ENCODE measurements around the gene NECAB3.
A peak's percentile ranks its signal among the peaks of the same experiment; 100 is the strongest.

NECAB3 gene

DNA sequence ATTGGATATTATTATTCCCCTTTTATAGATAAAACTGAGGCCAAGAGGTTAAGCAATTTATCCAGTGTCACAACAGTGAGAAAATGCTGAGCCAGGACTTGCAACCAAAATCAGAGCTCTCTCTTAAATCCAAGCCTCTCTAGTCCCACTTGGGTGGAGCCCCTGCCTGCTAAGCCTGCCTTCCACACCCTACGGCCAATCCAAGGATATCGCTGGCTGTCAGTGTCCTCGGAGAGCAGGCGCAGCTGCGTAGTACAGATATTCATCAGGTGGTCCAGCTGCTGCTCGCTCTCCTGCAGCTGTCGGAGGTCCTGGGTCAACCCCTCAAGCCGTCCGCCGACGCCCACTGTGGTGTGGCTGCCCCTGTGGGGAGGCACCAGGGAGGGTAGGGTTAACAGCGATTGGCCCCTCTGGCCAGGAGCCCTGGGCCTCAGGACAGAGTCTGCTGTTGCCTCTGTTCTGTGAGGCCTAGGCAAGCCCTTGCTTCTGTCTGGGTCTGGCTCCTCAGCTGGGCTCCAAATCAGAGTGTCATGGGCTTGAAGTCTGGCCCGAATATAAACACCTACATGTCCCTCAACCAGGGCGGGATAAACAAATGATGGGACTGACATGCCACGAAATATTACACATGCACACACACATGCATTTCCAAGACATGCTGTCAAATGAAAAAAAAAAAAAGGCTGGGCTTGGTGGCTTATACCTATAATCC, 3.9 kb upstream of the NECAB3 start:
- DNase-seq (ENCODE audit: low spot score): no peak

DNA sequence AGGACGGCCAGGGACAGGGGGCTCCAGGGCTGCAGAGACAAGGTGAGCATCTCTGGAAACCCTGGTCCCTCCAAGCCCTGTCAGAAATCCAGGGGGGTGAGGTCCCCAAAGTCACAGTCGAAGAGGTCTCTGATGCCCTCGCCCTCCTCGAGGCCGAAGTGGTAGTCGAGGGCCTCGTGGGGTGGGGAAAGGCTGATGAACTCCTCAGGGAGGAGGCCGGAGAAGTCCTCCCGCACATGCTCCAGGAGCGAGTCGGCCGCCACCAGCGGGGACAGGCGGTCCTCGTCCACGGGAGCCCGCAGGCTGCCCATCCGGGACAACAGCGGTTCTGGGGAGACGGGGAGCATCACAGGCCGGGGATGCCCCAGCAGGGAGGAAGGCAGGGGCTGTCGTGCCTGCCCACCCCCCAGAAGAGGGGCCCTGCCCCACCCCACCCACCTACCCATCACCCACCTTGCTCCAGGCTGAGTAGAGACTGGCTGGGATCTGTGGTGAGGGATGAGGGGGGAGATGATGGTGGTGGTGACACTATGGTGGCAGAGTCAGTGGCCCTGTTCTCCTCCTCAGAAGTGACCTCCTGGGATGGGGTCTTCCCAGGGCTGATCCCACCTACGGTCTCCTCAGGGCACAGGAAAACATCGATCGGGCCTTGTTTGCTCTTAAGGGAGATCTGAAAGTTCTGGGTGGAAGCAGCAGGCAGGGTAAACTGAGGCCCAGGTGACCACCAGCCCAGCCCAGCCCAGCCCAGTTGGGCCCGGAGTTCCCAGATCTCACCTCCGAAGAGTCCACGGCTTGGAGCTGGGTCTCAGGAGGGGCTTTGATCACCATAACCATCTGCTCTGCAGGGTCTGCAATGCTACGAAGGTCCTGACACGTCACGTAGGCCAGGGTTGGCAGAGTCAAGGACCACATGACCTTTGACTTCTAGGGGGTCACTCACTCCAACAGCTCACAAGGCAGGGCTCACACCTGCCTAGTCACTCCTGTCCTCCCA, 2.7 kb upstream of the NECAB3 start:
- DNase-seq (ENCODE audit: low spot score): no peak

DNA sequence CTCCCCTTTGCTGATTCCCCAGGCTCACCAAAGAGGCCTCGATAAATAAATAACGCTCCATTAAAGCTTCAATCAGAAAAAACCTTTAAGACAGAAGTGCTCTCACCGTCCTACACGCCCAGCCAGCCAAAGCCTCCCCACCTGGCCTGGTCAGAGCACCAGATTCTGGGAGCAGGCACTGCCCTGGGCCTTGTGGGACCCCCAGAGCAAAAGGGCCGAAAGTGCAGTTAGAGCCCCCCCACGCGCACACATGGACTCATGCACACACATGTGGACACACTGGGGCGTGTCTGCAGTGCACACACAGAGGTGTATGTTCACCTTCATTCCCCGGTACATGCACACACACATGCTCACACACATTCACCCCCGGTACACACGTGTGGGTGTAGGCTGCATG, 1.9 kb upstream of the NECAB3 start:
- DNase-seq (ENCODE audit: low spot score): no peak

DNA sequence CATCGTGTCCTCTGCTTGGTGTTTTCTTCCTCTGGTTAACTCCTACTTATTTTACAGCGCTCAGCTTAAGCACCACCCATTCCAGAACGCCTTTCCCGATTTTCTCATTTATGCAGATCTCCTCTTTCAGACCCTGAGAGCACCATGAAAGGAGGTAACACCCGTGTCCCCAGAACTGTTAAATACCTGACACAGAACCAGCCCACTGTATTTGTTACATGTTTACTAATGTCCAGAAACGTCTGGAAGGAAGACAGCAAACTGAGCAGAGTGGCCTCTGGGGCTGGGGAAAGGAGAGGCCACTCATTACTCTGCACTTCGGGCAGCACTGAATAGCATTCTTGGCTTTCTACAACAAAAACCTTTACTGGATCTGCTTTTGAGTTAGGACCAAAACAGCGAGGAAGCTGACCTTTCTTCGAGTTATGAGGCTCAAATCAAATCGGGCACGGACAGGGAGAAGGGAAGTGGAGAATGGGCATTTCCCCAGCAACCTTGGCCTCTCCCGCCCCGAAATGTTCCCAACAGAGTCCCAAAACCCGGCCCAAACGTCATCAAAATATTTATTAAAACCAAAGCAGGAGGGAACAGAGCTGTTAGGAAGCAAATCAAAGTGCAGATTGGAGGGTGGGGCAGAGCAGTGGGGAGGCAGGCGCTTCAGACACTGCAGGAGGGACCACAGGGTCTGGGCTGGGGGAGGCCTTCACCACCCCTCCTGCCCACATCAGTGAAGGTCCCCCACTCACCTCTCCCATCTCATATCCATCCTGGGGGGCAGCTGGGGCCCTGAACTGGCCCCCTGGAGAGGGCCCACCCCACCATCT, 1.1 kb upstream of the NECAB3 start:
- no peak for DNase-seq (ENCODE audit: low spot score)

DNA sequence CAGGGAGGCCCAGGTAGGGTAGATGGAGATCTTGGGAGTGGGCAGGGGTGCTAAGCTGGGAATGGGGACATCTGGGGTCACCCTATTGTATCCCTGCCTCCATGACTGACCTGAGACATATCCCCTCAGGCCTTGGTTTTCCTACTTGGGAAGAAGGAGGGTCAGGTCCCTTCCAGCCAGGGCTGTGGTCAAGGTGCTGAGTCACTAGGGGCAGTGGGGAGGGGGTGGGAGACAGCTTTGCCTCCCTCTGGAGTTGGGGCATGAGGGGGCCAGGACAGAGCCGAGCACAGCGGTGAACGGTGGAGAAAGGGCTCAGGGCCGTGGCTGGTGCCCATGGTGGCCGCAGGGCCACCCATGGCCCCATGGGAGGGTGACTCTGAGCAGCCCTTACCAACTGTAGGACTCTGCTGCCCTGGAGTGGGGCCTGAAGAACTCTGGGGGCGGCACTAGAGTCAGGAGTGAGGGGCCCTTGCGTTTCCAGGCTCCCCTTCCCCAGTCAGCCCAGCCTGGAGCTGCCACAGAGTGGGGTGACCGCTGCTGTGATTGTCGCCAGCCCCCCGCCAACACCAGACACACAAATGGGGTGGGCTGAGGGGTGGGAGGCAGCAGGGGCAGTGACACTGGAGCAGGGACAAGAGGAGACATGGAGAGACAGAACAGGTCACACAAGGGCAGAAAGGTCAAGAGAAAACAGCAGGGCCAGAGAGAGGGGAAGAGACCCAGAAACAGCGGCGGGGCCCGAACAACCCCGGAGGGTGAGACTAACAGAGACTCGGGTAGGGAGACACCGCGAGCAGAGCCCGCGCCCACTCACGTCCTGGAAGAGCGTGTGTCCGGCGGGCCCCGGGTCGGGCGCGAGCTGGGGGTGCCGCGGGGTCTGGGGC, 576 bp downstream of the NECAB3 start:
- DNase-seq (ENCODE audit: low spot score): peak; percentile 77

DNA sequence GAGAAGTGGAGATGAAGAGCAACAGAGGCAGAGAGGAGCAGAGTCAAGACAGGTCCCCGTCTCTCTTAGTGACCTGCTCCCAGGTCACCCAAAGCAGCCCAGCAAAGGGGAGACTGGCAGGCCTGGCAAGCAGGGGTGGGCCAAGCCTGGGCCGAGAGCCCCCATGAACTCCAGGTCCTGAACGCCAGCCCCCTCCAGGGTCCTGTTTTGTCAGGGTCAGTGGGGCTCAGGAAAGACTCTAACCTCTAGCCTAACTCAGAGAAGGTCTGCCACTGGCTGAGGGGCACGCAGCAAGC, 1.2 kb downstream of the NECAB3 start:
- DNase-seq (ENCODE audit: low spot score): no peak

DNA sequence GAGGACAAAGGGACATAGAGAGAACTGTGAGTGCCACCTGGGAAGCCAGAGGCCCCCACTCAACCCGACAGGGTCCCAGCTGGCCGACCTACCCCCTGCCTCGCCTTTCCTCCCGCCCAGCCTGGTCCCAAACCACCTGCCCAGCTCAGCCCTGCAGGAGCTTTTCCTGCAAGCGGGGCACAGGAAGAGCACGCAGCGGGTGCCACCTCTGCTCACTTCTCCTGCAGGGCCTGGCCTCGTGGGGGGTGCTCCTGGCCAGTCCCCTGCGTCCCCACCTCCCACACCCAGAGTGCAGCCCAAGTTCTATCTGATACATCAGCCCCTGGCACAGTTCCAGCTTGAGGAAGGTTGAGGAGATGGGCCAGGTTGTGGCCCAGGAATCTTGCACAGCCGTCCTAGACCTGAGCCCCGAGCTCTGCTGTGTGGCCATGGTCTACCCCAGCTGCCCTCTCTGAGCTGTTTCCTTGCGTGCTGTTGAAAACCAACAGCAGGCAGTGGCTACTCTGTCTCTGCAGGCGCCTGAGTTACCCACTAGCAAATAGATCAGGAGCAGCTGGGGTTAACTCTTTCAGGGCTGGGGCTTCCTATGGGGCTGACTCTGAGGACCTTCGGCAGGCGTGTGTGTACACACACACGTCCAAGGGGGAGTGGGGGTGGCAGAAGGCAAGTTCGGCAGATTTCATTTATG, 1.7 kb downstream of the NECAB3 start:
- DNase-seq (ENCODE audit: low spot score): peak; percentile 67

DNA sequence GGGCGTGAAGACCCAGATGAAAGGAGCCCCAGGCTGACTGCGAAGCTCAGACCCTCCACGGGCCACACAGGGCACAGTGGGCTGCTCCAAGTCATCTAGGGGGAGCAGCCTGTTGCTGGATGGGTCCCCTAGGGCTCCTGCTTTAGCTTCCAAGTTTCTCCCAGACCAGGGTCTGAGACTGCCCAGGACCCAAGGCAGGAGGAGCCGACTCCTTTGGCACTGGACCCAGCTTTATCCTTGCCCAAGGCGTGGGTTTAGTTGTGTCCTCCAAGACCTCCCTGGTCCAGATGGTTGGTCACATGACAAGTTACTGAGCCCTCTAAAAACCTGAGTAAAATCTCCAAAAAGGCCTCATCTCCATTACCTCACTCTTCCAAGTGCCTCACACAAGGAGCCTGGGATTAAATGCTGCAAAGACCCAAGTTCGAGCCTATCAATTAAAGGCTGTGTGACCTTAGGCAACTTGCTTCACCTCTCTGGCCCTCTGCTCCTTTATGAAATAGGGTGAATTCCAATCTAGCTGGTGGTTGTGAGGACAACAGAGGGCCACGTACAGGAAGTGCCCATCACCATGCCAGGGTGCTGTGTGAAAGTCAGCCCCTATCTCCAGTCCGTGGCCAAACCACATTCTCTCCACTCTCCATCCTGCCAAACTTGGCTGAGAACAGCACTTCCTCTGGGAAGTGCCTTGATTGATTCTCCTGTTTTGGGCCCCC, 2.5 kb downstream of the NECAB3 start:
- DNase-seq (ENCODE audit: low spot score): no peak

DNA sequence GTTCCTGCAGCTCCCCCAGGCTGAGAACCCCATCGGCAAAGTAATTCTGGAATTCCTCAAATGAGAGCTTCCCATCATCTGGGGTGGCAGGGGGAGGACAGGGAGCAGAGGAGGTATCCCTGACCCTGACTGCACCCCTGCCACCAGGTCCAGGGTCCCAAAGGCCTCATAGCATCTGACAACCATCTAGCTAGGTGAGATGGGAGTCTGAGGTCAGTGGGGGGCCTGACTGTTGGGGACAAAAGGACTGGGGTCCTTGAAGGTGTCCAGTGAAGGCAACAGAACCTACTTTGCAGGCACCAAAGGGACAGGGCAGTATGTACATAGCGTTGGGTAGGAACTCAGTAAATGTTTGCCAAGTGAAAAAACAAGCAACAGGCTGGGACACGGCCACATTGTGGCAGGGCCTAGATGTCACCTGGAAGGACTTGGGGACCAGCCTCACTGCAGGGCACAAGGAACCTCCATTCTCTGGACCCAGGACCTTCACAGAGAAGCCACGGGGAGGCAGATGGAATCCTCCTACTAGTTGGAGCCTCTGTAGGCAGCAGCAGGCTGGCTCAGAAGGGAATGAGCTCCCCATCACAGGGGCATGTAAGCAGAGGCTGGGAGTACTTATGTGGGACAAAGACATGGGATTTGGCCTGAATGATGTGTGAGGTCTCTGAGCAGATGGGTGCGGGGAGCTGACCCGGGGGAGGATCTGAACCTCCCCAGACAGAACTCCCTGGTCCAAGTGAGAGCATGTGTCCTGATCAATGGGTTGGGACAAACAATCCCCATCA, 3.3 kb downstream of the NECAB3 start:
- no peak for DNase-seq (ENCODE audit: low spot score)

DNA sequence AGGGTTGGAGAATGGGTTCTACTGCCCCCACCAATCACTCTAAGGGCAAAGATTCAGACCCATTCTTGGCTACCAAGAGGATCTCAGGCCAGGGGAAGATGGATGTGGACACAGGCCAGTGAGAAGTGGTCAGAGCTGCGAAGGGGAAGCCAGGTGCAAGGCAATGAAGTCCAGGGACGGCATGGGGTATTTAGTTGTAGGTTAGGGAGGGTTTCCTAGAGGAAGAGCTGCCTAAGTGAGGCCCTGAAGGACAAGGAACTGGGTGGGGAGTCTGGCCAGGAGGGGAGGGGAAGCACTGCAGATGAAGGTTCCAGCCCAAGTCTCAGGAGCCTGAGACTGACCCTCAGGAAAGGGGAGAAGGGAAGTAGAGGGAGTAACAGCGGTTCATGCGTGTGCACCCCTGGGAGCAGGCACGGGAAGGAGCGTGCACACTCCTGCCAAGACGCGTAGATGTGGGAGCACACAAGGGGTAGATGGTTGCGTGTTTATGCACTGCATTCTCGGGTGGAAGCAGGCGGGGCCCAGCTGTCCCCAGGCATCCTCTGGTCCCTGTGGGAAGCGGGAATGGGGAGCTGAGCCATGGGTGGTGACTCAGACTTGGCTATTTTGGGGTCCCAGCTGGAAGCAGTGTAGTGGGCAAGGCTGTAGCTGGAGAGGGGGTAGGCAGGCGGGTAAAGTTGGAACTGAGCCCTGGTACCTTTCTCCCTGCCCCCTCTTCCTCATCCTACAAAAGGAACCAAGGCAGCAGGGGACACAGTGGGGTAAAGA, 4.2 kb downstream of the NECAB3 start:
- DNase-seq (ENCODE audit: low spot score): no peak

DNA sequence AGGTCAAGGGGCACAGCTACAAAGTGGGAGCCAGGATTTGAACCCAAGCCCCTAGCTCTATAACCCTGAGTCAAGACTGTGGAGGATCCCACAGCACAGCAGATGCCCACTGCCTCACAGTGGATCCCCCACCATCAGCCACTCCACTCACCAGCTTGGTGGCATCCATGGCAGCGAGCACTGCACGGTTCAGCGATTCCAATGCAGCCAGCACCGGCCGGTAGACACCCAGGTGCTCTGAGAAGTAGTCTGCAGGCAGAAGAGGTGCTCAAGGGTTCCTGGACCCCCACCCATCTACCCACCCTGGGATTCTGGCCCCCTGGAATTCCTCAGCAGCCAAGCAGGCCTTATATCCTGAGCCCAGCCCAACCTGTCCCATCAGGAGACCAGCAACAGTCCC, 5.0 kb downstream of the NECAB3 start:
- DNase-seq (ENCODE audit: low spot score): no peak

DNA sequence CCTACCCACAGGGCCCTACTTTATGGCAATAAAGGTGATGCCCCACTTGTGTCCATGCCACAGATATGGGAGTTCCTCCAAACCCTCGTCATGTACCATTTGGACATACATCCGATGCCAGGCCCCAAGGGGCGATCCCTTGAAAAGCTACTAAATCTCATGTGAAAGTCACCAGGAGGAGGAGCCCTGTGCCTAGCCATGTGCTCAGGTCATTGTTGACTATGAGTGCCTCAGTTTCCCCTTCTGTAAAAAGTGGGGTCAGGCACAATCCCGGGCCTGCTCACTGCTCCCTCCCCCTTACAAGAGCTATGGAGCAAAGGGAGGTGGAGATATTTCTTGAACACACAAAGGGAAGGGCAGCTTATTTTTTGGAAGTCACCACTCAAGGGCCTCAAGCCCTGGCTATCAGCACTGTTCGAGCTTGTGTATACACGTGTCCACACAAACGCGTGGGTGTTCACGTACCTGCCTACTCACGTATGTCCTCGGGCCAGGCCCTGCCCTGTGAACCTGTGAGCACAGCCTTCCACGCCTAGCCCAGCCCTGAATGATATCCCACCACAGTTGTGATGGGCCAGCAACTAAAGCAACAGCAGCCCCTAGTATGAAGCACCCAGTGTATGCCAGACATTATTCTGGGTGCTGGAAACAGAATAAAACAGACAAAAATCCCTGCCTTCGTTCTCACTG, 5.6 kb downstream of the NECAB3 start:
- no peak for DNase-seq (ENCODE audit: low spot score)

DNA sequence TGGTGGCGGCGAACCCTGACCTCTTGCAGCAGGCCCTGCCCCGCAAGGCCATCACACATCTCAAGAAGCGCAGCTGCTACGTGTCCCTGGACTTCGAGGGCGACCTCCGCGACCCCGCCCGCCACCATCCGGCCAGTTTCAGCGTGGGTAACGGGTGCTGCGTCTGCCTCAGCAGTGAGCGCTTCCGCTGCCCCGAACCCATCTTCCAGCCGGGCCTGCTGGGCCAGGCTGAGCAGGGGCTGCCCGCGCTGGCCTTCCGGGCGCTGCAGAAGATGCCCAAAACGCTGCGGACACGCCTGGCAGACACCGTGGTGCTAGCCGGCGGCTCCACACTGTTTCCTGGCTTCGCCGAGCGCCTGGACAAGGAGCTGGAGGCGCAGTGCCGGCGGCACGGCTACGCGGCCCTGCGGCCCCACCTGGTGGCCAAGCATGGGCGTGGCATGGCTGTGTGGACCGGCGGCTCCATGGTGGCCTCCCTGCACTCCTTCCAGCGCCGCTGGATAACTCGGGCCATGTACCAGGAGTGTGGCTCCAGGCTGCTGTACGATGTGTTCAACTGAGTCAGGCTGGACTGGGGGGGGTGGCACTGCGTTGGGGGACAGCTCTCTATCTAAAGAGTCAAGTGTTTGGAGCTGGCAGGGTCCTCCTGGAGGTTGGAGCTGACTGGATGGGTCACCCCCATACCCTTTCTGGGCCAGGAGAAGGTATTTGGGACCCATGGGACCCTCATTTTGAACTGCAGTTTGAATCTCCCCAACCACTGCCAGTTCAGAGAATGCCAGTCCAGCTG, 6.4 kb downstream of the NECAB3 start:
- DNase-seq (ENCODE audit: low spot score): peak; percentile 99

DNA sequence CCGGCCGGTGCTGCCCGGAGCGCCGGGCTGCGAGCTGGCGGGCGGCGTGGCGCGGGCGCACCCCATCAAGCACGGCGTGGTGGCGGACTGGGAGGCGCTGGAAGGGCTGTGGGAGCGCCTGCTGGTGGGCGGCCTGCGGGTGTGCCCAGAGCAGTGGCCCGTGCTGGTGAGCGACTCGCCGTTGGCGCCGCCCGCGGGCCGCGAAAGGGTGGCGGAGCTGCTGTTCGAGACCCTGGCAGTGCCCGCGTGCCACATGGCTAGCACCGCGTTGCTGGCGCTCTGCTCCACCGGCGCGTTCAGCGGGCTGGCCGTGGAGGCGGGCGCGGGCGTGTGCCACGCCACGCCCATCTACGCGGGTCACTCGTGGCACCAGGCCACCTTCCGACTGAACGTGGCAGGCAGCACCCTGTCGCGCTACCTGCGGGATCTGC, 7.0 kb downstream of the NECAB3 start:
- DNase-seq (ENCODE audit: low spot score): peak; percentile 73

DNA sequence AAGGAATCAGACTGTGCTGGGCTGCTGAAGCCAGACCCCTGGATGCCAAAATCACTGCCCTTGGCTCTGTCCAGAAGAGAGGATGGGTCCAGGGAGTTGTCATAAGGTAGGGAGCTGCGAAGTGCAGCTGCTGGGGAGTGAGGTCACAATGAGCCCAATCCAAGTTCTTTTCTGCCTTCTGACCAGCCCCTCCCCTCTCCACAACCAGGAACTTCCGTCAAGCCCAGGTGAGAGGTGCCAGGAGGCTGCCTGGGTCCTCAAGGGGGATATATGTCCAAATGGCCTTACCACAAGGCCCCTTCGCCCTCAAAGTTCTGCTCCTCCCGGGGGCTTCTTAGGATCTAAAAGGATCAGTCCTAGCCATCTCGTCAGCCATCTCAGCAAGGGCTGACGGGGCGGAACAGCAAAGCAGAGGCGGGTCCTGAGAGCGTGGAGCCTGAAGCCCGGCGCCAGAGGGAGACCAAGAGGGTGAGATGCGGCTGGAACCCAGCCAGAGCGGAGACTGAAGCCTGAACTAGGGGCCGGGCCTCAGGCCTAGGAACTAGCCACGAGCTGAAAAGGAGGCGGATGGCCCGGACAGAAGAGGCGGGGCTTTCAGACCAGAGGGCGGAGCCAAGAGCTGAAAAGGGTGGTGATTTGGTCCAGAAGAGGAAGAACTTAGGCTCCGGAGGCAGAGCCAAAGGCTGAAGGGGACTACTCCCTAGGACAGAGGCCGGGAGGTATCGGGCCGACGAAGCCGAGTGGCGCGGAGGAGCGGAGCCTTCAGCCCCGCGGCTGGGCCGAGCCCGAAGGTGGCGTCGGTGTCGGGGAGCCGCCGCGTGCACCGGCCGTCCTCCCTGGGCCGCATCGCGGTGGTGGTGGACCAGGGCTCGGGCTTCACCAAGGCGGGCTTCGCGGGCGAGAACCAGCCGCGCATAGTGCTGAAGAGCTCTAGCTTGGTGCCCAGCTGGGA, 7.7 kb downstream of the NECAB3 start, which contains the start of gene ACTL10:
Gene ACTL10 (plus strand): TSS at position 651 of the 952 bp plus-strand sequence. CDS start 555 bp downstream, outside the sequence.
- DNase-seq (ENCODE audit: low spot score): peak; percentile 99

DNA sequence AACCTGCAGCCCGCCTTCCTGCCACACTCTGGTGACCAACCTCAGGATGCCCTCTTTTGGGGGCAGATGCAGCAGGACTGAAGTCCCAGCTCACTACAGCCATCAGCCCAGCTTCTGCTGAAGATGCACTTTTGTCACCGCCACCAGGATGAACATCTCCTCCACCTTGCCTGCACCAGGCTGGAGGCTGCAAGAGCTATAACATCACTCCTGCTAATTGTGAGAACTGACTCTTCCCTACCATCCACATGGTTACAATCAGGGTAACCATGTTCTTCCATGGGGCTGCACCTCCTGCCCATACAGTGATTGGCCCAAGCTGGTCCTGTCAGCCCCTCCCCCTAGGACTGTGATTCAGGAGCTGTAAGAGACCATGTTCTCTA, 9.5 kb downstream of the NECAB3 start:
- no peak for DNase-seq (ENCODE audit: low spot score)
